Mesenchymal stem cell (in vitro differentiated cells and primary cell): ENCODE results near the gene LAMA5.

ENCODE experiments used
- DNase-seq: peaks from one replicate; pipeline ENCODE4 v3.0.0-alpha.2; 2013
- H2AFZ ChIP-seq: one replicate; pipeline ENCODE4 v1.6.1; 2013; ENCODE audit warnings: low read depth, mild to moderate bottlenecking, control low read depth, inconsistent platforms, low read length, moderate library complexity
- H2AK5ac ChIP-seq: 2 replicates; pipeline ENCODE4 v1.6.1; 2013; ENCODE audit warnings: low read length, moderate library complexity, mild to moderate bottlenecking, inconsistent platforms; ENCODE audit not compliant: severe bottlenecking
- H2BK120ac ChIP-seq: one replicate; pipeline ENCODE4 v1.6.1; 2013; ENCODE audit warnings: low read depth, mild to moderate bottlenecking, inconsistent platforms, low read length, moderate library complexity
- H2BK12ac ChIP-seq, 2 experiments: one replicate each; pipeline ENCODE4 v1.6.1; 2013; ENCODE audit warnings: inconsistent platforms in 2 of 2, low read length in 2 of 2, mild to moderate bottlenecking in 2 of 2, moderate library complexity in 2 of 2, control low read depth in 1 of 2
- H2BK15ac ChIP-seq: one replicate; pipeline ENCODE4 v1.6.1; 2013; ENCODE audit warnings: mild to moderate bottlenecking, low read depth, inconsistent platforms; ENCODE audit not compliant: poor library complexity, severe bottlenecking
- H2BK5ac ChIP-seq: 2 replicates; pipeline ENCODE4 v1.6.1; 2013; ENCODE audit warnings: low read depth, mild to moderate bottlenecking, low read length, control low read depth, inconsistent platforms; ENCODE audit not compliant: poor library complexity, severe bottlenecking
- H3K14ac ChIP-seq, 2 experiments: one replicate each; pipeline ENCODE4 v1.6.1; 2013; ENCODE audit warnings: inconsistent platforms in 2 of 2, low read length in 2 of 2, control low read depth in 1 of 2, mild to moderate bottlenecking in 1 of 2, moderate library complexity in 1 of 2
- H3K18ac ChIP-seq, 2 experiments: one replicate each; pipeline ENCODE4 v1.6.1; 2013; ENCODE audit warnings: inconsistent platforms in 2 of 2, low read length in 2 of 2, control low read depth in 1 of 2, low read depth in 1 of 2, mild to moderate bottlenecking in 1 of 2
- H3K23ac ChIP-seq, 2 experiments: one replicate each; pipeline ENCODE4 v1.6.1; 2013; ENCODE audit warnings: inconsistent platforms in 2 of 2, low read length in 2 of 2, mild to moderate bottlenecking in 2 of 2, moderate library complexity in 2 of 2, control low read depth in 1 of 2
- H3K27ac ChIP-seq: 2 replicates; pipeline ENCODE4 v1.5.1; 2013; ENCODE audit warnings: mild to moderate bottlenecking, moderate library complexity, low read length, control low read depth, inconsistent platforms; ENCODE audit not compliant: poor library complexity, severe bottlenecking
- H3K27me3 ChIP-seq, 2 experiments: 2 replicates each; pipeline versions ENCODE4 v1.6.1 to v1.7.0; 2013; ENCODE audit warnings: low read length in 2 of 2, mild to moderate bottlenecking in 2 of 2, moderate library complexity in 2 of 2, control low read depth in 1 of 2, inconsistent platforms in 1 of 2; ENCODE audit not compliant: control insufficient read depth in 1 of 2, insufficient read depth in 1 of 2
- H3K36me3 ChIP-seq, 2 experiments: 2 replicates each; pipeline versions ENCODE4 v1.6.1 to v1.7.0; 2013; ENCODE audit warnings: low read length in 2 of 2, control low read depth in 1 of 2, inconsistent platforms in 1 of 2, low read depth in 1 of 2, mild to moderate bottlenecking in 1 of 2; ENCODE audit not compliant: insufficient read depth in 2 of 2, control insufficient read depth in 1 of 2
- H3K4ac ChIP-seq, 2 experiments: one replicate each; pipeline ENCODE4 v1.6.1; 2013; ENCODE audit warnings: inconsistent platforms in 2 of 2, low read length in 2 of 2, mild to moderate bottlenecking in 2 of 2, moderate library complexity in 2 of 2, control low read depth in 1 of 2, low read depth in 1 of 2
- H3K4me1 ChIP-seq: 2 replicates; pipeline ENCODE4 v1.6.1; 2013; ENCODE audit warnings: low read depth, low read length, control low read depth; ENCODE audit not compliant: control insufficient read depth, insufficient read depth
- H3K4me2 ChIP-seq: 2 replicates; pipeline ENCODE4 v1.6.1; 2013; ENCODE audit warnings: low read length, mild to moderate bottlenecking, inconsistent platforms; ENCODE audit not compliant: poor library complexity, severe bottlenecking
- H3K4me3 ChIP-seq, 2 experiments: 2 replicates each; pipeline versions ENCODE4 v1.5.1 to v1.7.0; 2013; ENCODE audit warnings: low read length in 2 of 2, mild to moderate bottlenecking in 2 of 2, control low read depth in 1 of 2, low read depth in 1 of 2; ENCODE audit not compliant: insufficient read depth in 1 of 2
- H3K79me1 ChIP-seq: replicated peaks from 2 replicates; pipeline ENCODE4 v1.6.1; 2013; ENCODE audit warnings: mild to moderate bottlenecking, control low read depth, low read length, inconsistent platforms; ENCODE audit not compliant: poor library complexity, severe bottlenecking
- H3K9ac ChIP-seq: 2 replicates; pipeline ENCODE4 v1.7.0; 2013; ENCODE audit warnings: mild to moderate bottlenecking, low read length, moderate library complexity
- H3K9me3 ChIP-seq: 2 replicates; pipeline ENCODE4 v1.7.0; 2013; ENCODE audit warnings: mild to moderate bottlenecking, low read length; ENCODE audit not compliant: control insufficient read depth
- H4K8ac ChIP-seq: one replicate; pipeline ENCODE4 v1.6.1; 2013; ENCODE audit warnings: inconsistent platforms, mild to moderate bottlenecking, low read length, moderate library complexity
- H4K91ac ChIP-seq: one replicate; pipeline ENCODE4 v1.6.1; 2013; ENCODE audit warnings: mild to moderate bottlenecking, low read length, inconsistent platforms
- whole genome bisulfite sequencing: methylation state at CpG from one replicate; pipeline ENCODE4 v1.1.7; 2013; ENCODE audit warnings: mixed read lengths; 5-methylcytosine and 5-hydroxymethylcytosine counted together

Gene LAMA5

DNA sequence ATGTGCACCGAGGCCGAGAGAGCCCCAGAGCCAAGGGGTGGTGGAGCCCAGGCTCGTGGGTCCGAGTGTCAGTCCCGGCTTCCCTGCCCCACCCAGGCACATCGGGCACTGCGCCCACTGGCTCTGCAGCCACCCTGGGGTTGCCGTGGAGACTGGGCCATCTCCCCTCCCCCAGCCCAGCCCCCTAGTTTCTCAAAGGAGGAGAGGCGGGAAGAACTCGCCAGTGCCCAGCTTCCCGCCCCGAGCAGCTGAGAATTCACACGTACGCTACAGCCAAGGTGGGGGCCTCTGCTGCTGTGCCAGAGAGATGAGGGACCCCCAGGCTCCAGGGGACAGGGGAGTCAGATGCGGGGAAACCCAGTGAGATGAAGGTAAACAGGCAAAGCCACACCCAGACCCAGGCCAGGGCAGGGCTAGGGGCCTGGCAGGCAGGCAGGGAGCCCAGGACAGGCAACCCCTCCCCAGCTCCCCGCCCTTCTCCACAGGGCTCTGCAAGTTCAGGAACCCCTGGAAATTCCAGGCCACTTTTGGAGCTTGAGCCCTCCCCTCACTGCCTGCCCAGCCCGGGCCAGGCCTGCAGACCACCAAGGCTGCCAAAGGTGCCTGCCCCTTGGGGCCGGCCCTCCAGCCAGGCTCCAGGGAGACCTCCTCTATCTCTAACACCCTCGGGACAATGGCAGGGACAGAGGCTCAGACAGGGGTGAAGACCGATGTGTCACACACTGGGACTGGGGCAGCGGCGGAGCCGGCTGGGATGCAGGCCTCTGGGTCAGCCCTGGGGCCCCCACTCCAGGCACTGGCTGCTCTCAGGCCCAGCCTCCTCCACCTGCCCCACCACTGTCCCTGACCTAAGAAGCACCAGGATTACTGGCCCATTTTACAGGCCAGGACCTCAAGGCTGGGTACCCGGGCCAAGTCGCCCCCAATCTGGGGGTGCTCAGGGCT, 6.0 kb downstream of the LAMA5 start:
- H4K91ac ChIP-seq = no peak overlapping the region
- H2BK12ac ChIP-seq = peak overlapping the region in 1 of 2 experiments; percentile 45
- no peak for DNase-seq
- no peak overlapping the region for H3K4me3 ChIP-seq
- H2AFZ ChIP-seq = no peak overlapping the region
- no peak overlapping the region for H3K18ac ChIP-seq
- H3K14ac ChIP-seq = no peak overlapping the region
- H2BK120ac ChIP-seq = no peak overlapping the region
- 73% methylated on average over 25 of the region's 25 CpGs for WGBS
- no peak overlapping the region for H3K9ac ChIP-seq
- peaks cover 90% of the 10 kb centered on the region for H3K4me1 ChIP-seq
- no peak overlapping the region for H3K4me2 ChIP-seq
- H3K4ac ChIP-seq = no peak overlapping the region
- H4K8ac ChIP-seq = peak overlapping the region; percentile 28
- peaks cover 0 to 87% of the 10 kb centered on the region in 2 experiments for H3K36me3 ChIP-seq
- H3K79me1 ChIP-seq = peaks cover 4% of the 10 kb centered on the region
- H2BK15ac ChIP-seq = peak overlapping the region; percentile 28
- no peak overlapping the region for H2BK5ac ChIP-seq
- H2AK5ac ChIP-seq = peak overlapping the region; percentile 85
- peaks cover 0 to 2% of the 10 kb centered on the region in 2 experiments for H3K27me3 ChIP-seq
- H3K27ac ChIP-seq = peak overlapping the region; percentile 75
- H3K9me3 ChIP-seq = no peaks in the 10 kb centered on the region
- H3K23ac ChIP-seq = no peak overlapping the region

- Histone ChIP-seq H3K36me3 (peaks cover 0 to 88% of the 10 kb centered on the region in 2 experiments), H3K23ac (no peak overlapping the region), H3K79me1 (peaks cover 4% of the 10 kb centered on the region), H2BK120ac (peak overlapping the region; percentile 74), H2AK5ac (peak overlapping the region; percentile 99), H3K14ac (no peak overlapping the region), H4K91ac (peak overlapping the region; percentile 93), H3K4ac (peak overlapping the region; percentile 54 to 91), H2BK5ac (peak overlapping the region; percentile 90), H3K4me1 (peaks cover 96% of the 10 kb centered on the region), H3K18ac (peak overlapping the region; percentile 30 to 75), H2BK12ac (peak overlapping the region; percentile 11 to 75), H2BK15ac (no peak overlapping the region), H3K4me3 (no peak overlapping the region), H2AFZ (no peak overlapping the region), H4K8ac (peak overlapping the region; percentile 56), H3K4me2 (peak overlapping the region; percentile 20), H3K9ac (no peak overlapping the region), H3K9me3 (no peaks in the 10 kb centered on the region), H3K27ac (peak overlapping the region; percentile 96), H3K27me3 (no peaks in the 10 kb centered on the region)
- WGBS = 76% methylated on average over 25 of the region's 25 CpGs
- peak; percentile 71 for DNase-seq
Observed at GRCh38 chr20:62359491-62360121, 7.5 kb downstream of the LAMA5 start.

DNA sequence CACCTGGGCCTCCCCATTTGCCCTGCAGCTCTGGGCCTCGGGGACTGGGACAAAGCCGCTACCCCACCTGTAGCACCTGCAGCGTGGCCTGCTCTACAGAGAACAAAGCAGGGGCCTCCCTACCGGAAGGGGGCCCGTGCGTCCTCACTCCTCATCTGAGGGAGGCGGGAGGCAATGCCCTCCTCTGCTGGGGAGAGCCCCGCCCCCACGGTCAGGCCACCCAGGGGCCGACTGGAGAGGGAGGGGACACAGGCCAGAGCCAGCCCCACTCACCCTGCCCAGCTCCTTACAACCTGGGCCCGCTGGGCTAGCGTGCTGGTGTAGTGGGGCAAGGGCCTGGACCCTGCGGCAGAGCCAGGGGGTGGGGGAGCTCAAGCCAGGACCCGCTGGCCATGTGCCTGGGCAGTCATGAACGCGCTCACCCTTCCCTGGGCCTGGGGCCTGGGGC, 8.0 kb downstream of the LAMA5 start:
- H2AK5ac ChIP-seq = peak overlapping the region; percentile 99
- H3K4me3 ChIP-seq = no peak overlapping the region
- peak overlapping the region; percentile 56 for H4K8ac ChIP-seq
- peaks cover 0 to 88% of the 10 kb centered on the region in 2 experiments for H3K36me3 ChIP-seq
- no peak overlapping the region for H2AFZ ChIP-seq
- H3K79me1 ChIP-seq = peaks cover 5% of the 10 kb centered on the region
- peaks cover 96% of the 10 kb centered on the region for H3K4me1 ChIP-seq
- no peak overlapping the region for H3K9ac ChIP-seq
- no peaks in the 10 kb centered on the region for H3K9me3 ChIP-seq
- peak overlapping the region; percentile 96 for H3K27ac ChIP-seq
- peak overlapping the region; percentile 46 to 75 for H3K18ac ChIP-seq
- H3K14ac ChIP-seq = peak overlapping the region in 1 of 2 experiments; percentile 89
- H2BK120ac ChIP-seq = peak overlapping the region; percentile 74
- WGBS = 82% methylated on average over 16 of the region's 16 CpGs
- peak overlapping the region; percentile 54 to 91 for H3K4ac ChIP-seq
- H3K27me3 ChIP-seq = no peaks in the 10 kb centered on the region
- peak overlapping the region; percentile 69 to 75 for H2BK12ac ChIP-seq
- H3K23ac ChIP-seq = peak overlapping the region in 1 of 2 experiments; percentile 18
- no peak for DNase-seq
- peak overlapping the region; percentile 20 for H3K4me2 ChIP-seq
- H2BK5ac ChIP-seq = peak overlapping the region; percentile 90
- H2BK15ac ChIP-seq = no peak overlapping the region
- H4K91ac ChIP-seq = peak overlapping the region; percentile 93
